Fibroblast of peridontal ligament (primary cell): ENCODE data around the gene SLC35G6.
A peak's percentile ranks its signal among the peaks of the same experiment; 100 is the strongest.
"Not testable (repeated sequence)": the region's sequence is repeated elsewhere in the genome, so short reads cannot be mapped to it uniquely, and the experiment has no call there.

Experiments
- DNase-seq: peaks from one replicate; pipeline ENCODE4 v3.0.0-alpha.2; 2010; ENCODE audit errors: extremely low read depth

SLC35G6 gene

DNA sequence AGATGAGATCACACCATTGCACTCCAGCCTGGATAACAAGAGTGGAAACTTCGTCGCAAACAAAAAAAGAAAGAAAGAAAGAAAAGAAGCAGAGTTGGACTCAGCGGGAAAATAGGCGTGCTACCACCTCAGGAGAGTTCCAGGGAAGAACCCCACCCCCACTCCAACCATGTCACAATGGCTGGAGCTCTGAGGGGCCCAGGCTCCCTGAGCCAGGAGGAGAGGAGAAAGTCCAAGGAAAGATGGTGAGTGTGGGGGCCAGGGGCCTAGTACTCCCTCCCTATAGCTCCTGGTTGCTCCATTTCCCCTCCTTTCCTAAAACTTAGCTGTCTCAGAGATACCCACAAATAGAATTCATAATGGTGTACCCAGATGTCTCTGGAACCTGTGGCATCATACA, at the start of gene SLC35G6:
SLC35G6 (plus strand) TSS at position 172 of the 400 bp plus-strand sequence; CDS start at position 243, 71 bp downstream.
- DNase-seq, result not testable (repeated sequence)

DNA sequence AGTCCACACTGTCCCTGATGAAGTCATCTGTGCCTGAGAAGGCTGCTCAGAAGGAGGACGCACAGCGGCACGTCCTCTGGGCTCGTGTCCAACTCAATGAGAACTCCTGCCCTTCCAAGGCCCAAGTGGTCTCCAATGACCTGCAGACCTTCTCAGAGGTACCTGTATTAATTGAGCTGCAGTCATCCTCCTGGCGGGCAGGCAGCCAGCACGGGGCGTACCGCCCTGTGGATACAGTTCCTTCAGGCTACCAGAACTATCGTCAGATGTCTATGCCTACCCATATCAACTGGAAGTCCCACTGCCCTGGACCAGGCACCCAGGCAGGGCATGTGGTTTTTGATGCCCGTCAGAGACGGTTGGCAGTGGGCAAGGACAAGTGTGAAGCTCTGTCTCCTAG, 49.0 kb upstream of the SLC35G6 start:
- DNase-seq, result no peak

DNA sequence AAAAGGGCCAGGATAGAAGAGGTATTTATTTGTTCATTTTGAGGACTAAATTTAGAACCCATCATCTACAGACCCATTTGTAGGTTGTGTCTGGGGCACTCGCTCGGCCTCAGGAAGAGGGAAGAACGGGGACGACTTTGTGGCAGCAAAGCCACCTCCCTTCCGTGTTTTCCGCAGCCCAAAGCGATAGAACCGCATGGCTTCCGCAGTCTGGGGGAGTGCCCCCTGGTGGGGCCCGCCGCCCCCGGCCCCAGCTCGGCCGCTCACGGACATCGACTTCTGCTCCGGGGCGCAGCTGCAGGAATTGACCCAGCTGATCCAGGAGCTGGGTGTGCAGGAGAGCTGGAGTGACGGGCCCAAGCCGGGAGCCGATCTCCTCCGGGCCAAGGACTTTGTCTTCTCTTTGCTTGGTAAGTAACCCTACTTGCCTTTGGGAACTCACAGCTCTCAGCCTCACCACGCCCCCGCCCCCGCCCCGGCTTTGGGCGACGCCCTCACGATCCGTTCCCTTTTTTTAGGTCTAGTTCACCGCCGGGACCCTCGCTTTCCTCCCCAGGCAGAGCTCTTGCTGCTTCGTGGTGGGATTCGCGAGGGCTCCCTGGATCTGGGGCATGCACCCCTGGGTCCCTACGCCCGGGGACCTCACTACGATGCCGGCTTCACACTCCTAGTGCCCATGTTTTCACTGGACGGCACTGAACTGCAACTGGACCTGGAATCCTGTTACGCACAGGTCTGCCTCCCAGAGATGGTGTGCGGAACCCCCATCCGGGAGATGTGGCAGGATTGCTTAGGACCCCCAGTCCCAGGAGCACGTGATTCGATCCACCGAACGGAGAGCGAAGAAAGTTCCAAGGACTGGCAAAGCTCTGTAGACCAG, 45.3 kb upstream of the SLC35G6 start:
- no peak for DNase-seq

- peak; percentile 58 for DNase-seq
These were observed 44.5 kb upstream of the SLC35G6 start for GRCh38 chr17:7436556-7437368.

DNA sequence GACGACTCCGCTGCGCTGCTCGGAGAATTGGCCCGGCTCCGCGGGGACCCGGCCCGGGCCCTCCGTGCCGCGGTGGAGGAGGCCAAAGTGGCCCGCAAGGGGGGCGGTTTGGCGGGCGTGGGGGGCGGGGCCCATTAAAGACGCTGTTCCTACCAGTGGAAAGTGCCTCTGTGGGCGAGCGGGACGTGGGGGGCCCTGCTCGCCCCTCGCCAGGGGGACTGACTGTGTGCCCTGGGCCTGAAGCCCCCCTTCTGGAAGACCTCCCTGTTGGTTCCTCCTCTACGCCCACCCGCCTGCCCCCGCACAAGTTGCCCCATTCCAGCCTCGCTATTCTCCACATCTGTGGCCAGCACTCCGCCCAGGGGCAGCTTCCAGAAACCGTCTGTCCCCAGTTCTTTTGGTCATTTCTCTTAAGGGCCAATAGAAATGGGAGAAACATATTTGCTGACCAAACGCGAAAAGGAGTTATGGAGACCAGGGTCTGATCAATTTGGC, 43.8 kb upstream of the SLC35G6 start:
- DNase-seq, result no peak

- no peak for DNase-seq
These were observed 43.2 kb upstream of the SLC35G6 start for GRCh38 chr17:7437950-7438614.

DNA sequence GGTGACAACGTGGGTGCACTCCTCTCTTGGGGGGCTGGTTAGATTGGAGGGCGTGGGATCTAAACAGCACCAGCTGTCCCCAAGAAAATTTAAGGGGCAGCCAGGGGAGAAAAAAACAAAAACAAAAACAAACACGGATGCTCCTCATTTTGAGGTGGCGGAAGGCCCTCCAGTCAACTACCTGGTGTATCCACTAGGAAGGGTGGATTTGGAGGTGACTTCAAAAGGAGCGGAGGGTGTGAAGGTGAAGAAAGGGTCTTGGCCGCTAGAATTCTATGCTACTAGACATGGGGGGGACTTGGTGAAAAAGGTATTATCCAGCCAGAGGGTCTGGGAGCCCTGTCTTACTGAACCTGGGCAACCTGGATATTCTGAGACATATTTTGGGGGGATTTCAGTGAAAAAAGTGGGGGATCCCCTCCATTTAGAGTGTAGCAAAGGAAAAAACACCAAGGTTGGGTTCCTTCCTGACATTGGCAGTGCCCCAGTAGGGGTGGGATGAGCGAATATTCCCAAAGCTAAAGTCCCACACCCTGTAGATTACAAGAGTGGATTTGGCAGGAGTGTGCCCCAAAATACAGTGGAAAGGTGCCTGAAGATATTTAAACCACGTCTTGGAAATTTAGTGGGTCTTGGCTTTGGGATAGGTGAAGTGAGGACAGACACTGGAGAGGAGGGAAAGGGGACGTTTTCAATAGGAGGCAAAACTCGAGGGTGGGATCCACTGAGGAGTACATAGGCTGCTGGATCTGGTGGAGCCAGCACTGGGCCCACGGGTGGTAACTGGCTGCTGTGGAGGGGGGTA, 42.4 kb upstream of the SLC35G6 start:
- DNase-seq, result no peak

DNA sequence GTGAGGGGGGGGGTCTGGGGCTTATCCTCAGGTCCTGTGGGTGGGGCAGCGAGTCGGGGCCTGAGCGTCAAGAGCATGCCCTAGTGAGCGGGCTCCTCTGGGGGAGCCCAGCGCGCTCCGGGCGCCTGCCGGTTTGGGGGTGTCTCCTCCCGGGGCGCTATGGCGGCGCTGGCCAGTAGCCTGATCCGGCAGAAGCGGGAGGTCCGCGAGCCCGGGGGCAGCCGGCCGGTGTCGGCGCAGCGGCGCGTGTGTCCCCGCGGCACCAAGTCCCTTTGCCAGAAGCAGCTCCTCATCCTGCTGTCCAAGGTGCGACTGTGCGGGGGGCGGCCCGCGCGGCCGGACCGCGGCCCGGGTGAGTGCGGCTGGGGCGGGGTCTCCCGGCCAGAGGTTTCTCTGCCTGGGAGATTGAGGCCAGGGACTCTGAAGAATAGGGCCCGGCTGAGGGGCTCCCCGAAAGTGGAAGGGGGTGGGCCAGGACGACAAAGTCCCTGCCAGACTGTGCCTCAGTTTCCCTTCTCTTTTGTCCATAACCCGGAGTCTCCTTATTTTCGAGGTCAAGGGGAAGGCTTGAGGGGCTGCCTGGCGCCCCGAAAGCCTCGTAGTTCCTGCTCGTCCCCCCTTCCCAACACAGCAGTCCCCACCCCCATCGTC, 41.7 kb upstream of the SLC35G6 start, which contains the start of gene FGF11:
FGF11 (plus strand) TSS at position 51 of the 651 bp plus-strand sequence; CDS start at position 160, 109 bp downstream.
- no peak for DNase-seq

GRCh38 chr17:7440113-7440833, 41.0 kb upstream of the SLC35G6 start:
- DNase-seq, result no peak

DNA sequence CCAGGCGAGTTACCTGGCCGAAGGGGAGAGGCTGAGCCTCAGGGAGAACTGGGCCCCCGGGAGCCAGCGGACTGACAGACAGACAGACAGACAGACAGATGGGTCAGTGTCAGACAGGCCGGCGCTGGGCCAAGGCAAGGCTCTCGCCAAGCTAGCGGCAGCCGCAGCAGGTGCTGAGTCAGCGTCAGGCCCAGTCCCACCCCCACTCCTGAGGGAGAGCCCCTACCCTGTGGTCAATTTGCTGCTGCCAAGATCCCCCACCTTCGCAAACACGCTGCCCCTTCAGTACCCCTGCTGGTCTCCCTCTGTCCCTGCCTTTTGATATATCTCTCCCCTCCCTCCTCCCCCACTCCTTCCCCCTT, 40.4 kb upstream of the SLC35G6 start:
- DNase-seq, result no peak

GRCh38 chr17:7441266-7441665, 40.0 kb upstream of the SLC35G6 start:
- no peak for DNase-seq

GRCh38 chr17:7442142-7442541, 39.1 kb upstream of the SLC35G6 start:
- no peak for DNase-seq

DNA sequence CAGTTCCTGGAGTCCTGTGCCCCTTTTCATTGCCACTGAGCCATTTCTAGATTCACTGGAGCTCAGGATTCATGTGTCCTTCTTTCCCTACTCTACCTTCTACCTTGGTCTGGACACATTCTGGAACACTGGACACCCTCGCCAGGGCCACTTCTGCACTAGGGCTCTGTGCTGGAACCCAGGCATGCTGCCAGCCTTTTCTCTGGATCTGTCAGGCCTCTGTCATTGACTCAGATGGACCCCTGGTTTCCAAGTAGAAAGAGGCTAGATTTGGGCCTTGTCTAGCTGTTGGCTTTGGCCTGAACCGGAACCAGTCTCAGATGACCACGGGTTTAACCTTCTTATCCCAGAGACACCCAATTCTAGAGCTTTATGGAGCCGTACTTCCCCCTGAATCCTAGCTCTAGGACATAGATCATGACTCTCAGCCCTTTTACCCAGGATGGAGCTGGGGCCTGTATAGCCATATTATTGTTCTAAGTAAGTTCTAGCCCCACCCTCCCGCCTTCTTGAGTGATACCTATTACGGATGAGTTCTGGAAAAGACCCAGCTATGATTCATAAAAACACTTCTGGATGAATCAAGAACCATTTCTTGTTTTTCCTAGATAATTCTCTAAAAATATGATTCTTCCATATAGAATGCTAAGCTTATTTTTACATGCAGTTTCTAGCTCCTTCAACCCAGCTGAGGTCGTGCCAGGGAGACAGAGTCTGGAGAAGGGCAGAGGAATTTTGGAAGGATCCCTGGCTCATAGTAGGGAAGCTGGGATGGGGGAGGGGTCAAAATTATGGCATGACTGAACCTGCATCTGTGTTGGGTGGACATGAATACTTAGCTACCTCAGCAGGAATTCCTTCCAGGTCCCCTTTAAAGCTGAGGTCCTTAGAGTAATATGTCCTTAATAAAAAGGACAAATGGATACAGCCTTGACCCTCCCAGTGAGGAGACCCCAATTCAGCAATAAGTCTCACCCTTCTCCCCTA, 37.5 kb upstream of the SLC35G6 start:
- peak; percentile 29 for DNase-seq

DNA sequence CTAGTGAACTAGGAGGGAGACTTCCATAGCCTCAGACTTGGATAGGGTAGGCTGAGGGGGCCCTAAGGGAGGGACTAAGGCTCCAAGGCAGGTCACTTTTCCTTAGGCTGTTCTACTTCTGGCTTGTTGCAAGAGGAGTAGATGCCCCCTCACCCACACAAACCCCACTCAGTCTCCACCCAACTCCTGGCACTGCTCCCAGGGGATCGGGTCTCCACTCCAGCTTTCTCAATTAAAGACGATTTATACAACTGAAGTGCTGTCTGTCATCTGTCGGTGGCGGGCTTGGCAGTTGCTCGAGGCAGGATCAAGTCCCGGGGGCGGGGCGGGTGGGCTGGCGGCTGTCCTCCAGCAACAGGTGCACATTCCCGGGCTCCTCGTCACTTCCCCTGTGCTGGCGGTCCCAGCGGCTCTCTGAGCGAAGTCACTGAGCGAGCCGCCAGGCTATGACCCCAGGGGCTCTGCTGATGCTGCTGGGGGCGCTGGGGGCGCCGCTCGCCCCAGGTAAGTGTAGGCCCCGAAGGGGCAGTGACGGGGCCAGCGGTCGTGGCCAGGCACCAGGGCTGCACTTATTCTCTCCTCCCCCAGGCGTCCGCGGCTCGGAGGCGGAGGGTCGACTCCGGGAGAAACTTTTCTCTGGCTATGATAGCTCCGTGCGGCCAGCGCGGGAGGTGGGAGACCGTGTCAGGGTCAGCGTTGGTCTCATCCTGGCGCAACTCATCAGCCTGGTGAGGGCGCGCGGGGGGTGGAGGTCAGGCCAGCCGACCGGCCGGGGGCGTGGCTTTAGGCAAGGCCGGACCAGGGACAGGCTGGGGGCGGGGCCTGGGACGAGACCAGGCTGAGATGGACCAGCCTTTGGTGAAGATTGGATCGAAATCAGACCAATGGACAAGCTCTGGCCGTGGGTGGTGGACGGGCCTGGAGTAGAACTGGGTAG, 36.3 kb upstream of the SLC35G6 start, which contains the start of gene CHRNB1:
CHRNB1 (plus strand) TSS at position 380 of the 937 bp plus-strand sequence; CDS start at position 447, 67 bp downstream.
- DNase-seq, result no peak

GRCh38 chr17:7445619-7445968, 35.7 kb upstream of the SLC35G6 start:
- no peak for DNase-seq

DNA sequence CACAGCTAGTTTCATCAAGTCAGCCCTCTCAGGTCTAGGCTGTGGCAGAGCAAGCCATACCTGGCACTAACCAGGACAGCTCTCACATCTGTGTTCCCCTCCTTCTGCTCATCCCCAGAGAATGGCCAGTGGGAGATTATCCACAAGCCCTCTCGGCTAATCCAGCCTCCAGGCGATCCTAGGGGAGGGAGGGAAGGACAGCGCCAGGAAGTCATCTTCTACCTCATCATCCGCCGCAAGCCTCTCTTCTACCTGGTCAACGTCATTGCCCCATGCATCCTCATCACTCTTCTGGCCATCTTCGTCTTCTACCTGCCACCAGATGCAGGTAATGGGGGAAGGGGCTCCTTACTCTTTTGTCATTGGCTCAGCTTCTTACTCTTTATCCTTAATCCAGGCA, 32.8 kb upstream of the SLC35G6 start:
- DNase-seq, result no peak

- no peak for DNase-seq
These were observed 21.2 kb upstream of the SLC35G6 start for GRCh38 chr17:7459961-7460545.
